Measurements from ENCODE around the gene UBE2E2.

DNA sequence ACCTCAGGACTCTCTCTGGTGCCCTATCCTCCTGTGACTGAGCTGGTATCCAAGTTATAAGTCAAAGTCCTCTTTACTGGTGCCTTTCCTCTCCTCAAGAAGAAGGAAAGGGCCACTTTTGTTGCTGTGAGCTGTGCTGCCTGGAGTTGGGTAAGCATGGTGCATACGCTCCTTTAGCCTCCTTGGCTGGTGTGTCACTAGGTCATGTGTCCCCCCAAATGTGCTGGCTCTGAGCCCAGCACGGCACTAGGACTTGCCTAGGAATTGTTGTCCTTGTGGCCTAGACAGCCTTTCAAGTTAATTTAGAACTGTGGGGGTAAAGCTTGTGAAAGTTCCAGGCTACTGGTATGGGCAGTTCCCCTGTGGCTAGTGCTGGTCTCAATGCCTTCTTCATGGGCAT is 113.8 kb downstream of the UBE2E2 start:
- TF ChIP-seq POLR2AphosphoS5 (IDR thresholded peaks at IDR 0.05; ENCODE audit: low read depth, low read length) (no peak), POLR2A (IDR thresholded peaks at IDR 0.05; ENCODE audit: low read depth, low read length) (no peak), TAF1 (IDR thresholded peaks at IDR 0.05; ENCODE audit: borderline replicate concordance, low read depth, low read length) (no peak)
